HG03558 (cell line): ENCODE measurements around the gene NOC4L.
"Not testable (repeated sequence)": the region's sequence is repeated elsewhere in the genome, so short reads cannot be mapped to it uniquely, and the experiment has no call there.

Experiments used
- ATAC-seq: cut with Tn5 transposase; IDR thresholded peaks from one replicate; pipeline ENCODE4 v1.9.1; 2021; ENCODE audit warnings: moderate number of reproducible peaks; ENCODE audit not compliant: unreplicated experiment; ENCODE audit errors: extremely low read depth

The NOC4L gene

DNA sequence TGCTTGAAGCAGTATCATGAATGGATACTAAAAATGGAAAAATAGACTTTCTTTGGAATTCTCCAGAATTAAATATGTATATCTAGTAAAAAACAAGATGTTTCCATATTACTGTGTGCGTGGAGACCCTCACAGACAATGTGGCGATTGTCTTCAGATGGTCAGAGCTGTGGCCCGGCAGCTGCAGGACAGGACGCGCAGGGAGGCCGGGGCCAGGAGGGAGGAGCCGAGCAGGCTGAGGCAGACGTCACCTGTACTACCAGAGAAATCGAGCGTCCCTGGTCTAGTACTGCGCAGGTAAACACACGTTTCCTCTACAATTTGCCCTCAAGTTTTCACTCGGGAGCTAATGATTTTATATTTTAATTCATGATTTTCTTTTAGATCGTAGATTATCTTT, 23.0 kb upstream of the NOC4L start:
- ATAC-seq, result no peak

DNA sequence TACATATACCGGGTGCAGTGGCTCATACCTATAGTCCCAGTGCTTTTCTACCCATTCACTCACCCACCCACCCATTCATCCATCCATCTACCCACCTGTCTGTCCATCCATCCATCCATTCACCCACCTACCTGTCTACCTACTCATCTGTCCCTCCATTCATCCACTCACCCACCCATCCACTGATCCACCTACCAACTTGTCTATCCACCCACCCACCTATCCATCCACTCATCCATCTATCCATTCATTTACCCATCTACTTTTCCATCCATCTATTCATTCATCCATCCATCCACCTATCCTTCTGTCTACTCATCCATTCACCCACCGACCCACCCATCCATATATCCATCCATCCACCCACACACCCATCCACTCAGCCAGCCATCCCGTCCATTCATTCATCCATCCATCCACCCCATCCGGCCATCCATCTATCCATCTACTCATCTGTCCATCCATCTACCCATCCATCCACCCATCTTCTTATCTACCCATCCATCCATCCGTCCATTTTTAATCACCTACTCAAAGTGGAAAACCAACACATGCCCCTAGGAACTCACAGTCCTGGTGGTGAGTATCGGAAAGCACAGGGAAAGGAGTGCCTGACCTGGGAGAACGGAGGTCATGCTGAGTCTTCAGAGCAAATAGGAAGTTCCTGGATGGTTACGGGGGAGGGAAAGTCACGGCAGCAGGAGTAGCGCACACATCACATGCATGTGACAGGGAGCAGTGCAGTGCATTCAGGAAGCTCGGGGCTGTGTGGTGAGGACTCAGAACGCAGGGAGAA, 20.1 kb upstream of the NOC4L start:
- no peak for ATAC-seq

DNA sequence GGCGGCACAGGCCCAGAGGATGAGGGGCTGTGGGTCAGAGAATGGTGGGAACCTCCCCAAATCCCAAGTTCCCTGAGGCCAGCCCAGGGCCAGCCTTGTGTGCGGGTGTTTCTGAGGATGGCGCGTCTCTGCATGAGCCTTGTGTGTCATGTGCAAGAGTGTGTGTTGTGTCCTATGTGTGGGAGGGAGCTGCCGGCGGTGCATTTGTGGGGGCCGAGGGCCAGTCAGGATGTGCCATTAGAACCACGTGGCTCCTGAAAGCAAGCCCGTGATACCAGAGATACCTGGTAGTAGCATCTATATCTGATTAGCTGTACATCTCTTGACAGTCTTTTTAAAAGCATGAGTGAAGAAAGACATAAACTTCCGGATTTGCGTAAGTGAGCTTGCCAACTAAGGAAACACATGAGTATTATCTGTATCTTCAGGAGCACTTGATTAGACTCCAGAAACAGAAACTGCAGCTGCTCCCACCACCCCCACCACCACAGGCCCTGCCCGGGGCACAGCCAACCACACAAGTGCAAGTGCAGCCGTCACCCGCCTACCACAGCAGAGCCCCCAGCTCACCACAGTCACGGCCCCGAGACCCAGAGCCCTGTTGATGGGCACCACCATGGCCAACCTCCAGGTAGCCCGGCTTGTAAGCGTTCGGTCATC, 19.4 kb upstream of the NOC4L start:
- ATAC-seq, result no peak

DNA sequence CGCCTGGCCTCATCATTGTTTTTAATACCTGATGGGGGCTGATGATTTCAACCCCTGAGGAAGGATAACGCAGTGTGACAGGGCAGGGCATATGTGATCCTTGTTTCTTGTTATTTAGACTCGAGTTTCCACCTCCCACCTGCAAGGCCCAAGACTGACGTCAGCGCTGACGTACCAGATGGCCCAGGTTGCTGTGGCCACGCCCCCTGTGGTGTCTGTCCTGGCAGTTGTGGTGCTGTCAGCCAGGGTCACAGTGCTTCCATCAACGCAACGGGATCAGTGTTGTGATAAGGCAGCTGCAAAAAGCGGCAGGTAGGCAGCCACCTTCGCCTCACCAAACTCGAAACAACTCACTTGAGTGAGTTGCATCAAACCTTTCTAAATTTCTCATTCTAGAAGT, 18.5 kb upstream of the NOC4L start:
- no peak for ATAC-seq

DNA sequence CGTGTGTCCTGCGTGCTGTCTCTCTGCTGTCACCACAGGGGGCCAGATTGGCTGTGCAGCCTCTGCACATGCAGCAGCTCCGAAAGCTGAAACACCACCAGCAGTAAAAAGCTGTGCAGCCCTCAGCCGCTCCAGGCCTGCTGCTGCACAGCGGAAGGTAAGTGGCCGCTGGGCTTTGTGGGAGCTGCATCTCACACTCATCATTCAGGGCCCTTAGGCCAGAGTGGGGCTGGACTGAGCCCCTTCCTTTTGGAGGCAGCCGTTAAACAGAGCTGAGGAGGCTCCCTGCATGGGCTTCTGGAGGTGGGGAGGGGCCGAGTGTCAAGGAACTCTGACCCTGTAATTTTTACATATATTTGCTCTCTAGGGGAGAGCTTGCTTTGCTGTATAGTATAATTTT, 17.2 kb upstream of the NOC4L start:
- no peak for ATAC-seq

DNA sequence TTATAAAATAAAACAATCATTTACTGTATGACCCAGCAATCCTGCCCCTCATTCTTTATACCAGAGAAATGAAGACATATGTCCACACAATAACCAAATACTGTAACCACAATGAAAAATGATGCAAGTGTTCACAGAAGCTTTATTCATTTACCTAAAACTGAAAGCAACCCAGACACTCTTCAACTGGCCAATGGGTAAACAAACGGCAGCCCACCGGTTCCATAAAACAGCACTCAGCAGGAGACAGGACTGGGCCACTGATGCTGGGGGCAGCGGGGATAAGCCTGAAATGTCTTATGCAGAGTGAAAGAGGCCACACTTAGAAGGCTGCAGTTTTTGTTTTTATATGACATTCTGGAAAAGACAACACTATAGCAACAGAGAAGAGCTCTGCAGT, 15.2 kb upstream of the NOC4L start:
- no peak for ATAC-seq

DNA sequence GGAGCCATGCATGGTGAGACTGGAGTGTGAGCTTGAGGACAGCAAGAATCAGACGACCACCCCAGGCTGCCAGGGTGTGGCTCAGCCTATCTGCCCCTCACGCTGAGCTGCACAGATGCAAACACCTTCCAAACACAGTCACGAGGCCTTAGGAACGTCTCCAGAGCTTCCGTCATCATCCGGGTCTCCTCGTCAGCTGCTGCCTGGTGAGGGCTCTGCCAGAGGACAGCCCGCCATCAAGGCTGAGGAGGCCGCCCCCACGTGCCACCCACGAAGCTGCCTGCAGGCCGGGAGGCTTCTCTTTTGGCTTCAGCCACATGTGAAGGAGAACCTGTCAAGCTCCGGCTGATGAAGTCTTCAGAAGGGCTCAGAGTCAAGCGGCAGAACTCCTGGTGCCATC, 13.6 kb upstream of the NOC4L start:
- no peak for ATAC-seq

DNA sequence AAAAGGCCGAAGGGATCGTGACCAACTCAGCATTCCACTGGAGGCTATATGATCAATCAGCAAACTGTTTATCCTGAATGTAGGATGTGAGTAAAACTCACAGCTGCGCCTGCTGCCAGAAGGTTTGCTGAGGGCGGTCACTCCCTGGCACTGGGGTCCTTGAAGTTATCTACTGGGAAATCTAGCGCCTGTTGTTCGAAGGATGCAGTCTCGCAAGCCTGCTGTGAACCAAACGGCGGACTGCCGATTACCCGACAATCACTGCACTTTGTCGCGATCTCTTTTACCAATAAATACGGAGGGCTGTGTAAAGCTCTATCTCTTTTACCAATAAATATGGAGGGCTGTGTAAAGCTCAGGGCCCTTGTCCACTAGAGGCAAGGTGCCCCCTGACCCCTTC, 13.0 kb upstream of the NOC4L start:
- ATAC-seq, result no peak

DNA sequence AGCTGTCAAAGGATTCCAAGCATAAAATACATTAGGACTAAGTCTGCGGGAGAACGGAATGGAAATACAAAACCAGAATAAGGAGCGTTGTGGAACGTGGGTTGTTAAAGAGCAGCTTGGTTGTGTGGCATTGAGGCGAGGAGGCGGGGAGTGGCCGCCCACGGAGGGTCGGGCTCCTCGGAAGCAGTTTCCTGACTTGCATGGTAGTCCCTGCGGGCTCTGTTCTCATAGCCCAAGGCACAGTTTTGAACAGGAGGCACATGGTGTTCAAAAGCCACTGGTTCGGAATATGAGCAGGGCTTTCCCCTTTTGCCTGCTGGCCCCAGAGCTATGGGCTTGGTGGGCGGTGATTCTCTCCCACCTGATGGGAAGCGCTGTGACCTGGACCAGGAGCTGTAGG, 12.3 kb upstream of the NOC4L start:
- ATAC-seq, result no peak

DNA sequence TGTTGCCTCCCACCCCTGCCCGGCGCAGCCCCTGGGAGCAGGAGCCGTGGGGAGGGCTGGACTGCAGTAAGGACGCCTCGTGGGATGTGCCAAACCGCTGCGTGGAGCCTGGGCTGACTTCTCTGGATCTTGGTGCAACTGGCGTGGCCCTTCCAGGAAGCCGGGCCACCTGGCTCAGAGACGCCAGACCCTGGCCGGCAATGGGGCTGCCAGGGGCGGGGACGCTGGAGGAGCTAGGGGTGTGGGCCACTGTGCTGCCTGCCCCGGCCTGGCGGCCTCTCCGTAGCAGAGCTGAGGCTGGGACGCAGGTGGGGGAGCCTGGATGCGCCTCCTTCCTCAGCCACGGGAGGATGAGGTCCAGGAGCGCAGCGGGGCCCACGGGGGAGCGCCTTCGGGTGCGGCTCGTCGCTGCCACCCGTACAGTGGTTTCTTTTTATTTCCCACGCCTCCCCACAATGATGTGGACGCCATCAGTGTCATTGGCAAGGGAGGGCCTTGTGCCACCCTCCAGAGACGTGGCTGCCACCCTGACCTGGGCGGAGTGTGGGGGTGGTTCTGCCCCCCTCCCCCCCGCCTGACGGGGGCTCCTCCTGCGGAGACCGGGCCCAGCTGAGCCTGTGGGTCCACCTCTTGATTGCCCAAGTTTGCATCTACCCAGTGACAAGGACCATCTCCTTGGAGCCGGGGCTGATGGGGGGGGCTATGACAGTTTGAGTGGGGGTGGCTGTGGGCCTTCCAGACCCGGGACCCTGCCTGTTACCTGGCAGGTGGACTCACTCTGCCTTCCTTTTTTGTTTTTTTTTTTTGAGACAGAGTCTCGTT, 11.4 kb upstream of the NOC4L start:
- ATAC-seq, result no peak

DNA sequence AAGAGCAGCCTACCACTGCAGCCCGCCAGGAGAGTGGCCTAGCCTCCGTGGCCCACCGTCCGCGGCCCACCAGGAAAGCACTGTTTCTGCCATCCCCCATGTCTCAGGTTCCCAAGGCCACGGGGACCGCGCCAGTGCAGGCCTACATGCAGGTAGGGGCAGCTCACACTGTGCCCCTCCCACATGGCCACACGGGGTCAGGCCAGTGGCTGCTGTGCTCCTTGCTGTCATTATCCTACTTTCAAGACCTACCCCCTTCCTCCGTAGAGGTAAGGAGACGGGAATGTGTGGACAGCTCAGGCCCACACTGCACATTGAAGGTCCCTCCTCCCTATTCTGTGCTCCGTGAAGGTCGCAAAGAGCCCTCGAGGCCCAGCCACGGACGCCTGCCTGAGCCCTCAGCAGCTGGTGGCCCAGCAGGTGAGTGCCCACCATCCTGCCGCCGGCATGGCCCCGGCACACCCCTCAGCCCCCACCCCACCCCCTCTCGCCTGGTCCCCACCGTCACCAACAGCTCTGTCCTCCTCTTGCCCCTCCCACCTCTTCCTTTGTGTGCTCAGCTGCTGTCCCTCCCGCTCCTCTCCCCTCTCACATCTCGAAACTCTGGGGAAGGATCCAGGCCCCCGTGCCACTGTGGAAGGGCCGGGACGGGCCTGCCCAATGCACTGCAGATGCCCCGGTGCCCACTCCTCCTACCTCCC, 10.2 kb upstream of the NOC4L start:
- ATAC-seq, result no peak

DNA sequence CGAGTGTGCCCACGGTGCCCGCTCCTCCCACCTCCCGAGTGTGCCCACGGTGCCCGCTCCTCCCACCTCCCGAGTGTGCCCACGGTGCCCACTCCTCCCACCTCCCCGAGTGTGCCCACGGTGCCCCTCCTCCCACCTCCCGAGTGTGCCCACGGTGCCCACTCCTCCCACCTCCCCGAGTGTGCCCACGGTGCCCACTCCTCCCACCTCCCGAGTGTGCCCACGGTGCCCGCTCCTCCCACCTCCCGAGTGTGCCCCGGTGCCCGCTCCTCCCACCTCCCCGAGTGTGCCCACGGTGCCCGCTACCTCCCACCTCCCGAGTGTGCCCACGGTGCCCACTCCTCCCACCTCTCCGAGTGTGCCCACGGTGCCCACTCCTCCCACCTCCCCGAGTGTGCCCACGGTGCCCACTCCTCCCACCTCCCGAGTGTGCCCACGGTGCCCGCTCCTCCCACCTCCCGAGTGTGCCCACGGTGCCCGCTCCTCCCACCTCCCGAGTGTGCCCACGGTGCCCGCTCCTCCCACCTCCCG, 9.5 kb upstream of the NOC4L start:
- ATAC-seq, result not testable (repeated sequence)

DNA sequence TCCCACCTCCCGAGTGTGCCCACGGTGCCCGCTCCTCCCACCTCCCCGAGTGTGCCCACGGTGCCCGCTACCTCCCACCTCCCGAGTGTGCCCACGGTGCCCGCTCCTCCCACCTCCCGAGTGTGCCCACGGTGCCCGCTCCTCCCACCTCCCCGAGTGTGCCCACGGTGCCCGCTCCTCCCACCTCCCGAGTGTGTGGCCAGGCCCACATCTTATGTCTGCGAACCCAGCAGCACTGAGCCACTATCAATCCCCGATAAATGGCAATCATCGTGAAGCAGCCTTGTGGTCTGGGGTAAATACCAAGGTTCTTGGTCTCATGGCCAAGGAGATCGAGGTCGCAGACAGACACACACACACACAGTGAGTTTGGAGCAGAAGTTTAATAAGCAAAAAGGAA, 8.0 kb upstream of the NOC4L start:
- not testable (repeated sequence) for ATAC-seq

DNA sequence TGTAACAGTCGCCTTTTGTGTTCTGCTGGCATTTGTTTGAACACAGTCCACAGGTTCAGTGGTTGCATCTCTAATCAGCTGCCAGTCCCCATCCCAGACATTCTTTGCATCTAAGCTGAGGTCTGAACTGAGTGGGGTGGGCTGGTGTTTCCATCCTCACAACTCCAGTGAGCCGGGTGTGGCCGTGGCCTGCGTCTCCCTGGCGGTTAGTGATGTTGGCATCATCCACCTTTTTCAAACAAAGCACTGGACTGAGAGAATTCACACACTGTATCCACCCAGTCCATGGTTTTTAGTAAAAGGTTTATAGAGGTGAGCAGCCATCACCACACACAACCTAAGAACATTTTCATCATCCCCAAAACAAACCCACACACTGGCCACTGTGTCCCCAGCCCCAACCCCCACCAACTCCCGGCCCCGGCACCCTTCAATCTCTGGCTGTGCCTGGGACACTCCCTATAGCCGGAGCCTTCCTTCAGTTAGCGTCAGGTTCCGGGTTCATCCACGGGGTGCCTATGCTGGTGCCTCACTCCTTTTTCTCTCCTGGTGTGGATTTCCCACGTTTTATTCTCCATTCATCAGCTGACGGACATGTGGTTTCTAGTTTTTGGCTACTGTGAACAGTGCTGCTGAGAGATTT, 6.7 kb upstream of the NOC4L start:
- no peak for ATAC-seq

DNA sequence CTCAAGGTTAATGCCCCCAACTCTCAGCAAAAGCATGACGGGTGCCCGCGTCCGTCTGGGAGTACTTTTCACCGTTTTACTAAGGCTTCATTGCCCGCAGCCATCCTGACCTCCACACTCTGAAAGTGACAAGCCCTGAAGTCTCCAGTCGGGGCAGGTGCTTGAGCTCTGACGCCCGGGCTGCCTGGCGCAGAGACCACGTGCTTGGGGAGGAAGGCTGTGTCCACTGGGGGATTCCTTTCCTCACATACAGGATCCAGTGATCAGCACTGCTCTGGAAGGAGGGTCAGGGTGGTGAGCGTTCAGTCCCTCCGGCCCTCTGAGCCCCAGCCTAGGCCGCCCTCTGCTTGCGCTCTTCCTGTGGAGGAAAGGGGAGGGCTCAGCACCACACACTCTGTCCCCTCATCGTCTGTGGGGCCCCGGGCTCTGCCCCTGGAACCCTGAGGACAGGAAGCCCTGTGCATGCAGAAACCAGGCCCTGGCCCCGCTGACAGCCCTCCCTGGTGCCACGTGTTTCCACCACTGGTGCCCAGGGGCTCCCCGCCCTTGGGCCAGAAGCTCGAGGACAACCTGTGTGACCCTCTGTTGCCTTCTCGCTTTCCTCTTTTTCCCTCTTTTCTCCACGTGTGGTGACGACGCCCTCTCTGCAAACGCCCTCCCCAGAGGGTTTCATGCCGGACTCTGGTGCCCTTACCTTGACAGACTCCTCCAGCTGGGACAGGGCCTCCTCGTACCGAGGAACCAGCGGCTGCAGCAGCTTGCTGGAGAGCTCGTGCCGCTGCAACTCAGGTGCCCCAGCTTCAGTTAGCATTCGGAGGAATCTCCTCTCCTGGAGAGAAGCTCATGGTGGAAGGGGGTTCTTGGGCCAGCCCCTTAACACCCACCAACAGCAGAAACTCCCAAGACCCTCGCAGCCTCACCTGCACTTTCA, 5.1 kb upstream of the NOC4L start:
- no peak for ATAC-seq

DNA sequence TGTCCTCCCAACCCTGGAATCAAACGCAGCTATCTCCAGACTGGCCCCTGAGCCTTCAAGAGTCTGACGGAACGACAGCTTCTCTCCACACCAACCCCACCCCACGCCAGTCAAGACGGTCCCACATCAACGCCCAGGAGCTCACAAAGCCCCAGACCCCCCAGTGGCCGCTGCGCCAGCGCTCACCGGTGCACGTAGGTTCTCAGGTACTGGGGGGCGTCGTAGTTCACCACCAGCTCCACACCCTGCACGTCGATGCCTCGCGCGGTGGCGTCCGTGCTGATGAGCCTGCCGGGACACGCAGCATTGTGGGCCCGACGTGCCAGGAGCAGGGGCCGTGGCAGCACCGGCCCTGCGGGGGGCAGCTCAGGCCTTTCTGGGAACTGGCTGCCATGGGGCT, 4.3 kb upstream of the NOC4L start:
- no peak for ATAC-seq

DNA sequence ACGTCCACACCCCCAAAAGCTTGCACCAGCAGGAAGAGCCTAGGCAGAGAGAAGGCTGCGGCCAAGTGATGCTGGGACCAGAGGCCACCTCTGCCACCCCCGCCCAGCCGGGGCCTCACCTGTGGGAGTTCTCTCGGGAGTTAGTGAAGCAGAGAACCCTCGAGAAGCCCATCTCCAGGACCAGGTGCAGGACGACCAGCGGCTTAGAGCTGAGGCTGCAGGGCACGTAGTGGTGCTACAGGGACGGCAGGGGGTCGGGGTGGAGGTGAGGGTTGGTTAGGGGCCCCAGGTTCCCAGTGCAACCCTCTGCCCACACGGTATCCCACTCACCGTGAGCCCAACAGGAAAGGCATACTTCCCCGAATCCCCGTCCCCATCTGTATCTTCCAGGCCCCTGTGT, 3.8 kb upstream of the NOC4L start:
- ATAC-seq, result no peak

DNA sequence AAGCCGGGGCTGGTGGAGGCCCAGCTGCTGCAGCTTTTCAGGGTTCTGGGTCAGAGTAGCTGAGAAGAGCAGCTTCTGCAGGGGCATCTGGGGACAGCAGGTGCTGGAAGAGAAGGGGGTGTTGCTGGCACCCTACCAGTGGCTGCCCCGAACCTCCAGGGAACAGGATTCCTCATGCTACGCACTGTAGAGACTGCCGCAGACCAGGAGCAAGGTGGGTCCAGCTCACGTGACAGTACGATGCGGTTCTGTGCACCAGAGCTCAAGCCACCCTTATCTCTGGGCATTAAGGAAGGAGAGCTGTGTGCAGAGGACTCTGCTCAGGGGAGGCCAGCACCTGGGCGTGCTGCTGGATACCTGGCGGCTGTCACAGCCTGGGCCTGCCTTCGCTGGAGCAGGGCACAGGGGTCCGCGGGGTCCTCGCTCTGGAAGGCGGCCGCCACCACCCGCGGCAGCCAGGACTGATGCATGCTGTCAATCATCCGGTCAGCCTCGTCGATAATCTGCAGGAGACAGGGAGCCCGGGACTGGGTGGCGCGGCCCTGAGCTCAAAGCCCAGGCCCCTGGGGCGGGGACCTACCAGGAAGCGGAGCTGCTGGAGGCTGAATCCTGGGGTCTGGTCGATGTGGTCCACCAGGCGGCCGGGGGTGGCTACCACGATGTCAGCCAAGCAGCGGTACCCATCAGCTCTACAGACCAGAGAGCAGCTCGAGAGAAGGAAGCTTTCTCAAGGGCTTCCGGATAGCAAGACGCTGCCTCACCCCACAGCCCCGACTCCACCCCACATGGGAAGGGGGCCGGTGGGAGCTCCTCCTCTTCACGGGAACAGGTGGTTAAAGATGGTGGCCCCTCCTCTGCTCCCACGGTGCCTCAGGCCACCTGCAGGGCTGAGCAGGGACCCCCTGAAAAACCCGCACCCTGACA, 3.1 kb upstream of the NOC4L start:
- no peak for ATAC-seq
